K562 (cell line): ENCODE measurements around the gene GFOD1. TPM values are rescaled to one million over a fixed set of nuclear protein-coding genes. Genes with fewer than 3 reads are reported as not detected.

ENCODE experiments used
- AFF1 ChIP-seq, 2 experiments: fragments of 450-650 bp; IDR thresholded peaks; 2 replicates each; pipeline ENCODE4 v1.6.1; 2018; ENCODE audit warnings: mild to moderate bottlenecking in 2 of 2, low read depth in 1 of 2; ENCODE audit not compliant: partially characterized antibody in 2 of 2
- ARID2 ChIP-seq: fragments of 450-650 bp; IDR thresholded peaks from 2 replicates; pipeline ENCODE4 v1.6.1; 2017; ENCODE audit warnings: antibody characterized with exemption, mild to moderate bottlenecking
- ATF4 ChIP-seq: fragments of 450-650 bp; formaldehyde crosslinking; IDR thresholded peaks from 2 replicates; pipeline ENCODE4 v1.4.0; 2022; ENCODE audit warnings: mild to moderate bottlenecking, moderate library complexity
- CHCHD3 ChIP-seq: fragments of 250-450 bp; sonication (Bioruptor Pico); IDR thresholded peaks from 2 replicates; pipeline ENCODE4 v2.1.2; 2022; ENCODE audit warnings: mild to moderate bottlenecking
- CHD4 ChIP-seq: fragments of 200-600 bp; sonication (generic); IDR thresholded peaks from 3 replicates; pipeline ENCODE4 v1.6.1; 2012; ENCODE audit warnings: low read depth, mild to moderate bottlenecking, mixed read lengths, low read length, inconsistent platforms; ENCODE audit not compliant: insufficient read depth, insufficient replicate concordance, poor library complexity, severe bottlenecking
- EP300 ChIP-seq: IDR thresholded peaks from 2 replicates; pipeline ENCODE4 v1.6.1; 2012; ENCODE audit warnings: low read length, improper control_type of control experiment
- FOS ChIP-seq: IDR thresholded peaks from 3 replicates; pipeline ENCODE4 v1.6.1; 2011; ENCODE audit not compliant: insufficient read length; ENCODE audit errors: extremely low read depth
- FOXO4 ChIP-seq: fragments of 450-650 bp; formaldehyde crosslinking; IDR thresholded peaks from 2 replicates; pipeline ENCODE4 v1.4.0; 2020; ENCODE audit warnings: mild to moderate bottlenecking, moderate library complexity
- GABPB2 ChIP-seq: fragments of 250-450 bp; sonication (Bioruptor Pico); conservative IDR thresholded peaks from 2 replicates; pipeline ENCODE4 v1.5.1; 2021; ENCODE audit warnings: mild to moderate bottlenecking
- HEY1 ChIP-seq: fragments of 250-450 bp; sonication (Bioruptor Pico); IDR thresholded peaks from 2 replicates; pipeline ENCODE4 v1.5.0; 2020; ENCODE audit warnings: mild to moderate bottlenecking, moderate library complexity, borderline replicate concordance
- IFI16 ChIP-seq: fragments of 250-450 bp; sonication (Bioruptor Pico); IDR thresholded peaks from 2 replicates; pipeline ENCODE4 v2.1.2; 2022; ENCODE audit warnings: mild to moderate bottlenecking, inconsistent platforms
- MAX ChIP-seq: sonication (generic); formaldehyde crosslinking; IDR thresholded peaks from 2 replicates; pipeline ENCODE4 v1.9.0; 2022; ENCODE audit warnings: mild to moderate bottlenecking, missing genetic modification reagents
- MCM5 ChIP-seq: fragments of 450-650 bp; IDR thresholded peaks from 2 replicates; pipeline ENCODE4 v1.6.1; 2016; ENCODE audit warnings: low read depth
- MCM7 ChIP-seq, 2 experiments: fragments of 450-650 bp; IDR thresholded peaks; 2 replicates each; pipeline ENCODE4 v1.6.1; 2016 to 2018
- MTA3 ChIP-seq: fragments of 450-650 bp; formaldehyde crosslinking; IDR thresholded peaks from 2 replicates; pipeline ENCODE4 v1.6.1; 2017; ENCODE audit warnings: mild to moderate bottlenecking, borderline replicate concordance
- NFRKB ChIP-seq: fragments of 450-650 bp; IDR thresholded peaks from 2 replicates; pipeline ENCODE4 v1.6.1; 2016; ENCODE audit warnings: low read depth
- NFXL1 ChIP-seq: fragments of 450-650 bp; formaldehyde crosslinking; IDR thresholded peaks from 2 replicates; pipeline ENCODE4 v1.4.0; 2021; ENCODE audit warnings: mild to moderate bottlenecking
- OTX1 ChIP-seq: fragments of 450-650 bp; formaldehyde crosslinking; IDR thresholded peaks from 2 replicates; pipeline ENCODE4 v1.4.0; 2022; ENCODE audit warnings: mild to moderate bottlenecking
- RB1 ChIP-seq: fragments of 450-650 bp; IDR thresholded peaks from 2 replicates; pipeline ENCODE4 v1.6.1; 2017; ENCODE audit warnings: low read depth, mild to moderate bottlenecking
- SRSF1 ChIP-seq: fragments of 200-400 bp; formaldehyde crosslinking; IDR thresholded peaks from 2 replicates; pipeline ENCODE4 v1.6.1; 2017; ENCODE audit warnings: mild to moderate bottlenecking, low read depth, low read length, moderate library complexity
- XRCC4 ChIP-seq: IDR thresholded peaks from one replicate; pipeline ENCODE4 v1.6.1; 2011; ENCODE audit not compliant: insufficient read depth, insufficient read length; ENCODE audit errors: extremely low read depth
- ZFP36 ChIP-seq: fragments of 150-350 bp; IDR thresholded peaks from 2 replicates; pipeline ENCODE4 v1.6.1; 2018; ENCODE audit warnings: low read length, low read depth; ENCODE audit not compliant: partially characterized antibody
- ZNF143 ChIP-seq: sonication (generic); formaldehyde crosslinking; IDR thresholded peaks from 2 replicates; pipeline ENCODE4 v1.9.0; 2022; ENCODE audit warnings: mild to moderate bottlenecking, missing genetic modification reagents
- ZNF217 ChIP-seq: sonication (generic); formaldehyde crosslinking; IDR thresholded peaks from 2 replicates; pipeline ENCODE4 v1.8.0; 2022; ENCODE audit warnings: mild to moderate bottlenecking, missing genetic modification reagents
- ZNF41 ChIP-seq: fragments of 250-450 bp; sonication (Bioruptor Pico); conservative IDR thresholded peaks from 2 replicates; pipeline ENCODE4 v1.4.0; 2020; ENCODE audit warnings: mild to moderate bottlenecking
- ZNF507 ChIP-seq: conservative IDR thresholded peaks from 2 replicates; pipeline ENCODE4 v1.6.1; 2017; ENCODE audit warnings: missing genetic modification characterization, missing compliant biosample characterization
- polyA plus RNA-seq, 8 experiments: library from polyadenylated mRNA; depleted of rRNA in 4 of 8; stranded (reverse) in 5 of 8; unstranded in 3 of 8; fragments of >200 nt; fragmentation: Nextera tagmentation in 2 of 8; fragmentation: Illumina TruSeq in 1 of 8; extraction: Ambion mirVana in 2 of 8; extraction: Trizol in 1 of 8; gene quantifications; 2 replicates each; pipeline versions ENCODE4 v1.2.1 to v1.2.3, GENCODE V29; 2011 to 2014; ENCODE audit warnings: inconsistent platforms in 1 of 8, missing spikeins in 1 of 8
- total RNA-seq, 7 experiments: library from RNA; depleted of rRNA in 6 of 7; stranded (reverse); fragments of >200 nt in 6 of 7; fragmentation: Illumina TruSeq in 2 of 7; extraction: Trizol in 2 of 7; gene quantifications; 2 replicates each; pipeline versions ENCODE4 v1.2.1 to v1.2.3, GENCODE V29; 2011 to 2021; ENCODE audit warnings: low replicate concordance in 1 of 7

GFOD1 gene
- total and polyA plus RNA-seq, 9 of the 15 experiments (the other 6 are each of a cell fraction or from before 2014, with no cell fraction given), result 3.8 to 12.0 (median 8.2) TPM

- TF ChIP-seq ARID2 (no peak), XRCC4 (no peak), IFI16 (CRISPR knock-in tag) (no peak), MCM7 (IDR thresholded peaks at IDR 0.05) (no peak), CHD4 (no peak), ZFP36 (no peak), ZNF143 (CRISPR knock-in tag) (peak; percentile 85), ZNF41 (CRISPR knock-in tag) (no peak), NFRKB (no peak), NFXL1 (CRISPR knock-in tag) (no peak), ZNF507 (tag) (no peak), MAX (CRISPR knock-in tag) (0 out of 2 replicates have a peak, but pooled peaks have one; percentile 12), HEY1 (CRISPR knock-in tag) (no peak), ZNF217 (no peak), GABPB2 (CRISPR knock-in tag) (no peak), CHCHD3 (CRISPR knock-in tag) (no peak), FOXO4 (CRISPR knock-in tag) (no peak), EP300 (no peak), FOS (peak; percentile 64), AFF1 (IDR thresholded peaks at IDR 0.05; ENCODE audit: low read depth in 1 of 2, partially characterized antibody in 2 of 2) (peak in 1 of 2 experiments; percentile 55), OTX1 (CRISPR knock-in tag) (no peak), RB1 (no peak), SRSF1 (no peak), MCM5 (no peak), ATF4 (no peak), MTA3 (no peak)
Measured at GRCh38 chr6:13406781-13407180, 80.6 kb downstream of the GFOD1 start (continued).
